Stimulated activated CD4-positive, alpha-beta T cell treated with anti-CD3 and anti-CD28 coated beads, Interleukin-4, amount 100 ng/mL, for 48 hours (primary cell): Measurements from ENCODE around the gene TP53TG3F.
"Not testable (repeated sequence)": the region's sequence is repeated elsewhere in the genome, so short reads cannot be mapped to it uniquely, and the experiment has no call there.

ENCODE experiments used
- DNase-seq, 2 donors: peaks; one replicate each; pipeline ENCODE4 v3.0.0-alpha.2; 2020; ENCODE audit warnings: low read depth in 2 of 2

TP53TG3F gene, protein sequence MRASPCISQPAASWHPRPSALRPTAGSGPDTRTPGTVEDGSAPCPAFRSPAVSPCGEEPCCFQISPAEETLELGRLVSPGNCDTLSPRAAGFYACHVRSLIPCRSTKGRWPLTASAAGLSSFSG

DNA sequence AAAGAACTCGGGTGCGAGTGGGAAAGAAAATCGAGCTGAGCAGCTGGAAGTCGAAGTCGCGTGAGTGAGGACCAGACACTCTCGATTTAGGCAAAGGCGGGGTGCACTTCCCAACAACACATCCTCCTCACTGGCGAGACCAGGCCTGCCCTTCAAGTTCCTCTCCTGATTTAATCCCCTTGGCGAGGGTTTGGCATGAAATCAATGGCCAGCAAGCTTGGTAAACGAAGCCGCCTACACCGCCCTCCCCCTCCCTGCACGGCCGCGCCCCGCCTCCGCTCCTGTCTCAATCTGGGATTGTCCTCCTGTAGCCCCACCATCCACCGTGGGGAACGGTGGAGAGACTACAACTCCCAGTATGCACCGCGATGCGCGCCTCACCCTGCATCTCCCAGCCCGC lies at the start of gene TP53TG3F:
TSS of gene TP53TG3F (plus strand) at position 301 of the 400 bp plus-strand sequence. CDS start at position 369, 68 bp downstream.
- not testable (repeated sequence) for DNase-seq

DNA sequence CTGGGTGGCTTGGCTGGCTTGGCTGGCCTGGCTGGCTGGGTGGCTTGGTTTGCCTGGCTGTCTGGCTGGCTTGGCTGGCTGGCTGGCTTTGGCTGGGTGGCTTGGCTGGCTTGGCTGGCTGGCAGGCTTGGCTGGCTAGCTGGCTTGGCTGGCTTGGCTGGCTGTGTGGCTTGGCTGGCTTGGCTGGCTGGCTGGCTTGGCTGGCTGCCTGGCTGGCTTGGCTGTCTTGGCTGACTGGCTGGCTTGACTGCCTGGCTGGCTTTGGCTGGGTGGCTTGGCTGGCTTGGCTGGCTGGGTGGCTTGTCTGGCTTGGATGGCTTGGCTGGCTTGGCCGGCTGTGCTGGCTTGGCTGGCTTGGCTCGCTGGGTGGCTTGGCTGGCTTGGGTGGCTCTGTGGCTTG lies 32.2 kb downstream of the TP53TG3F start:
- DNase-seq, result not testable (repeated sequence)

DNA sequence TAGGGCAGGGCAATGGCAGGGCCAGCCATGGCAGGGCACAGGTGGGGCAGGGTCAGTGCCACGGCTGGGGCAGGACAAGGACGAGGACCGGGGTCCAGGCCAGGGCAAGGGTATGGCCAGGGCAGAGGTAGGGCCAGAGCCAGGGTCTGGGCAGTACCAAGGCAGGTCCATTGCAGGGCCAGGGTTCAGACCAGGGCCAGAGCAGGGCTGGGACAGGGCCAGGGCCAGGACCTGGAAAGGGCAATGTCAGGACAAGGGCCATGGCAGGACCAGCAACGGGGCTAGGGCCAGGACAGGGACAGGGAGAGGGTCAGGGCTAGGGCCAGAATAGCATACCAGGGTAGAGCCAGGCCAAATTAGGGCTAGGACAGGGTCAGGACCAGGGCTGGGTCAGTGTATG lies 47.8 kb downstream of the TP53TG3F start:
- DNase-seq, result not testable (repeated sequence)

DNA sequence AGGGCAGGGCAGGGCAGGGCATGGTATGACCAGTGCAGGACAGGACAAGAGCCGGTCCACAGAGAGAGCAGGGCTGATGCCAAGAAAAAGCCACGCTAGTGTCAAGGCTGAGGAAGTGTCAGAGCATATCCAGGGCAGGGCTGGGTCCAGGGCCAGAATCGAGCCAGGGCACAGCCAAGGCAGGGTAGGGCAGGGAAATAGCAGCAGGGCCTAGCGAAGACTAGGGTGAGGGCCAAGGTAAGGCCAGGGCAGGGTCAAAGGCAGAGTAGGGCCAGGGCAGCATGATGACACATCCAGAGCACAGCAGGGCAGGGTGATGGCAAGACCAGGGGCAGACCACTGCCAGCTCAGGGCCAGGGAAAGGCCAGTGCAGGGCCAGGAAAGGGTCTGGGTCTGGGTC lies 49.7 kb downstream of the TP53TG3F start:
- DNase-seq, result not testable (repeated sequence)

DNA sequence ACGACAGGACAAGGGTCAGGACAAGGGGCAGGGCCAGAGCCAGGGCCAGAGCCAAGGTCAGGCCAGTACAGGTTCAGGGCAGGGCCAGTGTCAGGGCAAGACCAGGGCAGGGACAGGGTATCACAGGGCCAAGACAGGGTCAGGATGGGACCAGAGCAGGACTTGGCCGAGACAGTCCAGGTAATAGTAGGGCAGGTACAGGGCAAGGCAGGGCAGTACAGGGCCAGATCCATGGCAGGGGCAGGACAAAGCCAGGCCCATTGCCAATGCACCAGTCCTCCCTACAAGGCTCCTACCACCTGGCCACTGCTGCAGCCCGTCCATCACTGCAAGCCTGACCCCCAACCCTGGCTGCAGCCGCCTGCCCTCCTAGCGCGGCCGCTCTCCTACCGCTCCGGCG lies 50.5 kb downstream of the TP53TG3F start:
- DNase-seq, result not testable (repeated sequence)
